ENCODE data around the gene DNAJB11.

Gene DNAJB11

GRCh38 chr3:186598108-186598784 is 27.7 kb downstream of the DNAJB11 start:
- DNase-seq, result no peak

- DNase-seq, result no peak
Observed at GRCh38 chr3:186598794-186599141, 28.2 kb downstream of the DNAJB11 start.

- no peak for DNase-seq
Observed at GRCh38 chr3:186599142-186599784, 28.7 kb downstream of the DNAJB11 start.

- DNase-seq, result no peak
Observed at GRCh38 chr3:186599785-186600166, 29.3 kb downstream of the DNAJB11 start.

GRCh38 chr3:186600896-186601295 is 30.4 kb downstream of the DNAJB11 start:
- DNase-seq, result no peak

GRCh38 chr3:186603159-186603558 is 32.6 kb downstream of the DNAJB11 start:
- DNase-seq, result no peak

GRCh38 chr3:186605078-186605477 is 34.6 kb downstream of the DNAJB11 start:
- no peak for DNase-seq

GRCh38 chr3:186605561-186606545 is 35.3 kb downstream of the DNAJB11 start:
- no peak for DNase-seq

GRCh38 chr3:186608624-186609215 is 38.2 kb downstream of the DNAJB11 start:
- no peak for DNase-seq

- no peak for DNase-seq
Observed at GRCh38 chr3:186609247-186609868, 38.8 kb downstream of the DNAJB11 start.

- DNase-seq, result no peak
Observed at GRCh38 chr3:186612065-186612464, 41.5 kb downstream of the DNAJB11 start.

GRCh38 chr3:186612721-186613636 is 42.5 kb downstream of the DNAJB11 start, which contains the start of gene AHSG:
TSS of gene AHSG (plus strand) at chr3:186613060. CDS start at chr3:186613142, 82 bp downstream.
- DNase-seq, result no peak

- no peak for DNase-seq
Observed at GRCh38 chr3:186613637-186614265, 43.2 kb downstream of the DNAJB11 start.

- no peak for DNase-seq
Observed at GRCh38 chr3:186614266-186614596, 43.7 kb downstream of the DNAJB11 start.

GRCh38 chr3:186614597-186615483 is 44.3 kb downstream of the DNAJB11 start:
- peak; percentile 81 for DNase-seq

GRCh38 chr3:186616299-186616617 is 45.7 kb downstream of the DNAJB11 start:
- no peak for DNase-seq

GRCh38 chr3:186617036-186617946 is 46.8 kb downstream of the DNAJB11 start:
- DNase-seq, result peak; percentile 73

GRCh38 chr3:186618318-186618938 is 47.9 kb downstream of the DNAJB11 start:
- no peak for DNase-seq

- DNase-seq, result no peak
Observed at GRCh38 chr3:186619787-186620212, 49.3 kb downstream of the DNAJB11 start.

Measured in right forelimb (tissue), 1 donor.